Activated CD4-positive, alpha-beta T cell treated with anti-CD3 and anti-CD28 coated beads for 36 hours (primary cell): ENCODE data around the gene CAMTA2. TPM values are rescaled to one million over a fixed set of nuclear protein-coding genes. Genes with fewer than 3 reads are reported as not detected.
A peak's percentile ranks its signal among the peaks of the same experiment; 100 is the strongest.
"Not testable (repeated sequence)": the region's sequence is repeated elsewhere in the genome, so short reads cannot be mapped to it uniquely, and the experiment has no call there.

Source experiments
- ATAC-seq: fragments of 200-7000 bp; cut with Tn5 transposase; one replicate; pipeline ENCODE4 v1.10.0; 2021; ENCODE audit warnings: mild to moderate bottlenecking, moderate library complexity
- CTCF ChIA-PET: fragments of 350-600 bp; sonication (Branson Sonifier 250); formaldehyde crosslinking; loops from one replicate; lab custom pipeline; 2021; ENCODE audit warnings: antibody characterized with exemption; lab: Charles Lee
- POLR2A ChIA-PET: fragments of 350-600 bp; sonication (Branson Sonifier 250); formaldehyde crosslinking; loops from one replicate; lab custom pipeline; 2021; ENCODE audit warnings: antibody characterized with exemption, inconsistent platforms; lab: Charles Lee
- DNase-seq: peaks from one replicate; pipeline ENCODE4 v3.0.0-alpha.2; 2020
- H3K27ac Mint-ChIP-seq: one replicate; pipeline ENCODE4 v1.8.0; 2021; ENCODE audit warnings: mixed read lengths
- H3K27me3 Mint-ChIP-seq: one replicate; pipeline ENCODE4 v1.8.0; 2021; ENCODE audit warnings: mixed read lengths
- H3K36me3 Mint-ChIP-seq: one replicate; pipeline ENCODE4 v1.8.0; 2021; ENCODE audit warnings: low read depth, mixed read lengths
- H3K4me1 Mint-ChIP-seq: one replicate; pipeline ENCODE4 v1.8.0; 2021; ENCODE audit warnings: mixed read lengths
- H3K4me3 Mint-ChIP-seq: one replicate; pipeline ENCODE4 v1.8.0; 2021; ENCODE audit warnings: mild to moderate bottlenecking, moderate library complexity, mixed read lengths
- H3K9me3 Mint-ChIP-seq: one replicate; pipeline ENCODE4 v1.8.0; 2021; ENCODE audit warnings: low read depth, mixed read lengths
- intact Hi-C, 2 experiments: fragments of 100-400 bp; cut with DNase I in 1 of 2; cut with micrococcal nuclease in 1 of 2; formaldehyde crosslinking; loops; one replicate each; pipeline versions ENCODE4 v1.14.2 to v1.15.1; 2022 to 2024; cut with DNase I, micrococcal nuclease
- total RNA-seq, 2 experiments: library from RNA; stranded (reverse); gene quantifications; one replicate each; pipeline ENCODE4 v1.2.3, GENCODE V29; 2021

The CAMTA2 gene, protein sequence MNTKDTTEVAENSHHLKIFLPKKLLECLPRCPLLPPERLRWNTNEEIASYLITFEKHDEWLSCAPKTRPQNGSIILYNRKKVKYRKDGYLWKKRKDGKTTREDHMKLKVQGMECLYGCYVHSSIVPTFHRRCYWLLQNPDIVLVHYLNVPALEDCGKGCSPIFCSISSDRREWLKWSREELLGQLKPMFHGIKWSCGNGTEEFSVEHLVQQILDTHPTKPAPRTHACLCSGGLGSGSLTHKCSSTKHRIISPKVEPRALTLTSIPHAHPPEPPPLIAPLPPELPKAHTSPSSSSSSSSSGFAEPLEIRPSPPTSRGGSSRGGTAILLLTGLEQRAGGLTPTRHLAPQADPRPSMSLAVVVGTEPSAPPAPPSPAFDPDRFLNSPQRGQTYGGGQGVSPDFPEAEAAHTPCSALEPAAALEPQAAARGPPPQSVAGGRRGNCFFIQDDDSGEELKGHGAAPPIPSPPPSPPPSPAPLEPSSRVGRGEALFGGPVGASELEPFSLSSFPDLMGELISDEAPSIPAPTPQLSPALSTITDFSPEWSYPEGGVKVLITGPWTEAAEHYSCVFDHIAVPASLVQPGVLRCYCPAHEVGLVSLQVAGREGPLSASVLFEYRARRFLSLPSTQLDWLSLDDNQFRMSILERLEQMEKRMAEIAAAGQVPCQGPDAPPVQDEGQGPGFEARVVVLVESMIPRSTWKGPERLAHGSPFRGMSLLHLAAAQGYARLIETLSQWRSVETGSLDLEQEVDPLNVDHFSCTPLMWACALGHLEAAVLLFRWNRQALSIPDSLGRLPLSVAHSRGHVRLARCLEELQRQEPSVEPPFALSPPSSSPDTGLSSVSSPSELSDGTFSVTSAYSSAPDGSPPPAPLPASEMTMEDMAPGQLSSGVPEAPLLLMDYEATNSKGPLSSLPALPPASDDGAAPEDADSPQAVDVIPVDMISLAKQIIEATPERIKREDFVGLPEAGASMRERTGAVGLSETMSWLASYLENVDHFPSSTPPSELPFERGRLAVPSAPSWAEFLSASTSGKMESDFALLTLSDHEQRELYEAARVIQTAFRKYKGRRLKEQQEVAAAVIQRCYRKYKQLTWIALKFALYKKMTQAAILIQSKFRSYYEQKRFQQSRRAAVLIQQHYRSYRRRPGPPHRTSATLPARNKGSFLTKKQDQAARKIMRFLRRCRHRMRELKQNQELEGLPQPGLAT
- total RNA-seq: 100 to 1,000 TPM in 1 of 2 experiments, 10 to 100 TPM in 1; 98.2 to 124 TPM

DNA sequence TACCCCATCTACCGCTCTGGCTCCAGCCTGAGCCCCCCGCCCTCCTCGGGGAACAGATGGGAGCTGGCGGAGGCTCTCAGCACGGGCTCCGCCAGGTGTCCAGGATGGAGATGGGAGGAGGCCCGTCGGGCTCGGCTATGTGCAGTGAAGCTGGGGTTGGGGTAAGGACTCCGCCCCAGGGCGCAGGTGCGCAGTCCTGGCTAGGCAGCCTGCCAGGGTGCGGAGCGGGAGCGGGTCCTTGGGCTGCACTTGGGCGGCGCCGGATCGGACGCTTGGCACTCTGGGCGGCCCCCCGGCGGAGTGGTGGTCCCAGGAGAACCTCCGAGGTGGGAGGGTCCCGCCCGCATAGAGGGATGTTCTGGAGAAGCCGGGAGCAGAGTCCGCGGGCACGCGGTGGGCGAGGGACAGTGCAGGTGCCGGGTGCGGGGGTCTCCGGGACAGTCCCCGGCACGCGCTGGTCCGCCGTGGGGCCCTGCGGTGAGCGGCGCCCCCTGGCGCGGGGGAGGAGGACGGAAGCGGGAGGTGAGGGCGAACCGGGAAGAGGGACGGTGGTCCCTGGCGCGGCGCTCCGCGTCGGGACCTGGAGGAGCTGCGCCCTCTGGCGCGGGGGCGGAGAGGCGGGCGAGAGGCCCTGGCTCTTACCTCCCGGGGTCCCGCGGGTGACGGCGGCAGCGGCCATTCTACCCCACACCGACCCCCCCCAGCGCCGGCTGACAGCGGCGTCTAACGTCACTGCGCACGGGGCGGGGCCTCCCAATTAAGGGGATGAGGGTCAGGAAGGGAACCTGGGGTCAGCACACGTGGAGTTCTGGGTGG lies at the start of gene CAMTA2:
Gene CAMTA2 (minus strand): TSS at position 725 of the 816 bp plus-strand sequence. CDS start 1,453 bp downstream, outside the sequence.
- peak; percentile 91 for DNase-seq
- CTCF ChIA-PET: interaction anchor here (0.6 to 1.8 kb wide), 12 partner anchors 10 to 1883 kb away, joined by 3 to 5 read pairs (median 3); partner anchors contain the start of genes INCA1 and KIF1C
- intact Hi-C loops: loop anchor here in 1 of 2 experiments (1.0 kb wide), 6 partner anchors 10 to 78 kb away; partner anchors contain the start of genes INCA1, KIF1C, RNF167 and SLC25A11
- Mint-ChIP-seq H3K4me1 (peaks cover 33% of the 10 kb centered on the region), H3K4me3 (peak within 1 kb of the TSS; percentile 93), H3K27ac (peak within 1 kb of the TSS; percentile 91), H3K27me3 (no peaks in the 10 kb centered on the region), H3K36me3 (peaks cover 20% of the 10 kb centered on the region), H3K9me3 (no peaks in the 10 kb centered on the region)
- peak; percentile 87 for ATAC-seq
- POLR2A ChIA-PET: interaction anchor here (0.6 to 1.8 kb wide), 2 partner anchors 8 to 10 kb away, joined by 3 to 4 read pairs; partner anchors contain the start of genes INCA1 and KIF1C

DNA sequence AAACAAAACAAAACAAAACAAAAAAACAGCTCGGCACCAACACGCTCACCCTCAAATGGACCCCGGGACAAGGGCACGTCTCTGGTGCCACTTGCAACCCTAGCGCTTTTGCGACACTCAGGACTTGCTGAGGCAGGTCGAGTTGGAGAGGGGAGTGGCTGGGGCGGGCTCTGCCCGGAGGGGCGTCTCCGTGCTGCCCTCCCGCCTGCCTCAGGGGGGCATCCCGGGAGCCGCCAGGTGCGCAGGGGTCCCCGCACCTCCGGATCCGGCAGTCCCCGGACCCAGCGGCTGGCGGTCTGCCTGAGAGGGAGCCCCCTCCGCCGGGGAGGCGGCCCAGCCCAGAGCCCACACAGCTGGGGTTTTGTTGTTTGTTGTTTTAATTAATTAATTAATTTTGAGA lies 47.8 kb upstream of the CAMTA2 start, which contains the start of gene SLC52A1:
Gene SLC52A1 (minus strand): TSS at position 112 of the 400 bp plus-strand sequence. CDS start 820 bp downstream, outside the sequence.
- Mint-ChIP-seq H3K4me1 (peaks cover 17% of the 10 kb centered on the region), H3K9me3 (no peaks in the 10 kb centered on the region), H3K27me3 (peaks cover 3% of the 10 kb centered on the region), H3K27ac (no peak within 1 kb of the TSS), H3K4me3 (no peak within 1 kb of the TSS), H3K36me3 (no peaks in the 10 kb centered on the region)
- ATAC-seq (no peak), DNase-seq (no peak)
- POLR2A ChIA-PET: no interaction called here
- intact Hi-C loops: no loop called here
- CTCF ChIA-PET: interaction anchor here (1.2 to 9.8 kb wide), 4 partner anchors 10 to 95 kb away, joined by 3 to 82 read pairs (median 8); partner anchors contain the start of genes RNF167 and SLC25A11

DNA sequence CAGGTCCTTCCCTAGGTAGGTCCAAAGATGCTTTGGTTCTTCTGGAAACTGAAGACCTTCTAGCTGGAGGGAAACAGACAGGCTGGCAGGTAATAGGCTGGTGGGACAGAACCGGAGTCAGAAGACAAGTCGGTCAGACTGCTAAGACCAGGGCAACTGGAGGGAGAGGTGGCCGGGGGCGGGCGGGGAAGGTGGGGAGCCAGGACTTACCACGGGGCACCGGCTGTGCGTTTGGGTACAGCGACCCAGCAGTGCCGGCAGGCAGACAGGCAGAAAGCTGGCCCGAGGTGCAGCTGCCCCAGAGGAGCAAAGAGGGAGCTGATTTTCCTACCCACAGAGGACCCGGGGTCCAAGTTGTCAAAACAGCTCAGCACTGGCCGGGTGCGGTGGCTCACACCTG lies 47.2 kb upstream of the CAMTA2 start:
- Mint-ChIP-seq H3K9me3 (no peaks in the 10 kb centered on the region), H3K4me3 (no peak overlapping the region), H3K36me3 (peaks cover 2% of the 10 kb centered on the region), H3K4me1 (peaks cover 19% of the 10 kb centered on the region), H3K27ac (no peak overlapping the region), H3K27me3 (peaks cover 3% of the 10 kb centered on the region)
- intact Hi-C loops: loop anchor here in 1 of 2 experiments (5.0 kb wide), 1 partner anchor 67 kb away; the partner anchor contains the start of gene SPAG7
- ATAC-seq: no peak
- no peak for DNase-seq
- ChIA-PET POLR2A (no interaction called here), CTCF (interaction anchor here (0.6 to 9.8 kb wide), 6 partner anchors 11 to 163 kb away, joined by 3 to 82 read pairs (median 4); partner anchors contain the start of genes RNF167 and SLC25A11)

DNA sequence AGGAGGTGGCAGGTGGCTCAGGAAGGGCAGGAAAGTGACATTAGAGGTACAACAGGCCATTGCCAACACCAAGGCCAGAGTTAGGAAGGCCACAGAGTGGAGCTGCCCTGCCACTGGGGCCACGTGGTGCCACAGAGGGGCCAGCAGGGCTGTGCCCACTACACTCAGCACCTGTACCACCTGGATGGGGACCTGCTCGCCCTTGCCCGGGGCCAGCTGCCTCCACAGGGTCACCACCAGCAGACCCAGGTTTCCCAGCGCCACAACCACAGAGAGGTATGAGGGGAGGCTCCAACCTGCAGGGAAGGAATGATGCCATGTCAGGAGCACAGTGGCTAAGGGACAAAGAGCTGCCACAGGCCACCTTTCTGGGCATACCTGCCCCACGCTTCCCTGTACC lies 46.6 kb upstream of the CAMTA2 start:
- H3K36me3 Mint-ChIP-seq: peaks cover 2% of the 10 kb centered on the region
- DNase-seq (no peak), ATAC-seq (no peak)
- no peak overlapping the region for H3K4me3 Mint-ChIP-seq
- peaks cover 3% of the 10 kb centered on the region for H3K27me3 Mint-ChIP-seq
- no peaks in the 10 kb centered on the region for H3K9me3 Mint-ChIP-seq
- intact Hi-C loops: loop anchor here in 1 of 2 experiments (5.0 kb wide), 1 partner anchor 67 kb away; the partner anchor contains the start of gene SPAG7
- peaks cover 19% of the 10 kb centered on the region for H3K4me1 Mint-ChIP-seq
- ChIA-PET CTCF (interaction anchor here (0.6 to 9.8 kb wide), 3 partner anchors 28 to 163 kb away, joined by 3 to 82 read pairs (median 3); no protein-coding TSS in a partner anchor), POLR2A (no interaction called here)
- H3K27ac Mint-ChIP-seq: no peak overlapping the region

DNA sequence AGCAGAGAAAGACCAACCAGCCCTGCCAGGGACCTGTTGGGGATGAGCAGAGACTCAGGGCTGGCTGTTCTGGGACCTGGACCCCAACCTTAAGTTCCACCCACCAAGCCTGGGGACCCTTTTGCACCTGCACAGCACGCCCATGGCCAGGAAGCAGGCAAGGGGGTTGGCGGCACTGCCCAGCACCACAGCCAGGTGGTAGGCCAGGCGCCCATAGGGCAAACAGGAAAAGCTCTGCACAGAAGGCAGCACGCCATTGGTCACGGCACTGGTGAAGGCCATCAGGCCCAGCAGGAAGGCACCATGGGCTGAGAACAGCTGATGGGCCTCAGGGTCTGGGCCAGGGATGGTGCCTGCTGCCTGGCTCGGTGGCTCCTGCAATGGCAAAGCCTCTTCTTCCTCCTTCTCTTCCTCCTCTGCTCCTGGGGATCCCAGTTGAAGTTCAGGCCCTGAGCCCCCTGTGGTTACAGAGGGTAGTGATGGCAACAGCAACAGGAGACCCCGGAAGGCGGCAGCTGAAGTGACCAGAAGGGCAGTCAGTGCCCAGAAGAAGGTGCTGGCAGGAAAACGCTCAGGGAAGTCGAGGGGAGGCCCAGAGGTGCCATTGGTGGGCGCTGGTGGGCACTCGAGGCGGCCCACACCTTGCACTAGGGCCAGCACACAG lies 46.0 kb upstream of the CAMTA2 start:
- Mint-ChIP-seq H3K27ac (no peak overlapping the region), H3K9me3 (no peaks in the 10 kb centered on the region), H3K36me3 (peaks cover 2% of the 10 kb centered on the region), H3K4me1 (peaks cover 19% of the 10 kb centered on the region), H3K27me3 (peaks cover 3% of the 10 kb centered on the region), H3K4me3 (no peak overlapping the region)
- DNase-seq: no peak
- POLR2A ChIA-PET: no interaction called here
- CTCF ChIA-PET: interaction anchor here (1.6 to 9.8 kb wide), 2 partner anchors 28 to 124 kb away, joined by 3 to 82 read pairs; no protein-coding TSS in a partner anchor
- intact Hi-C loops: loop anchor here in 1 of 2 experiments (5.0 kb wide), 1 partner anchor 66 kb away; the partner anchor contains the start of gene SPAG7
- ATAC-seq: no peak

DNA sequence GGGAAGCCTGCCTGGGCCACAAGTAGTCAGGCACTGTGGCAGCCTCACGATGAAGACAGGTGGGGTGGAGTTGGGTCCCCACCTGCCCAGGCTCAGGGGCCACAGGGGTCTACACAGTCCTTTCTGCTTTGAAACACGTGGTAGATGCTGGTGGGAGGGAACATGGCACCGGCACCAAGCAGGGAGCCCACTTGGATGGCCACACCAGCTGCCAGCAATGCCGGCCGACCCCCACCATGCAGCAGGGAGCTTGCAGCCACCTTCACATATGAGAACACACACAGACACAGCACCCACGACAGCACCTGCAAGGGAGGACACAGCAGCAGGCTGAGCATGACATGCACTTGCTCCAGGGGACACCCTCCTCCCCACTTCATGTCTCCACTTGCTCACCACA lies 45.4 kb upstream of the CAMTA2 start:
- ChIA-PET POLR2A (no interaction called here), CTCF (interaction anchor here (1.3 to 9.8 kb wide), 3 partner anchors 29 to 124 kb away, joined by 3 to 82 read pairs (median 5); no protein-coding TSS in a partner anchor)
- DNase-seq (no peak), ATAC-seq (no peak)
- intact Hi-C loops: loop anchor here in 1 of 2 experiments (5.0 kb wide), 1 partner anchor 66 kb away; the partner anchor contains the start of gene SPAG7
- H3K4me3 Mint-ChIP-seq: no peak overlapping the region
- H3K27me3 Mint-ChIP-seq: peaks cover 3% of the 10 kb centered on the region
- no peaks in the 10 kb centered on the region for H3K9me3 Mint-ChIP-seq
- no peak overlapping the region for H3K27ac Mint-ChIP-seq
- H3K36me3 Mint-ChIP-seq: peaks cover 2% of the 10 kb centered on the region
- H3K4me1 Mint-ChIP-seq: peaks cover 19% of the 10 kb centered on the region

DNA sequence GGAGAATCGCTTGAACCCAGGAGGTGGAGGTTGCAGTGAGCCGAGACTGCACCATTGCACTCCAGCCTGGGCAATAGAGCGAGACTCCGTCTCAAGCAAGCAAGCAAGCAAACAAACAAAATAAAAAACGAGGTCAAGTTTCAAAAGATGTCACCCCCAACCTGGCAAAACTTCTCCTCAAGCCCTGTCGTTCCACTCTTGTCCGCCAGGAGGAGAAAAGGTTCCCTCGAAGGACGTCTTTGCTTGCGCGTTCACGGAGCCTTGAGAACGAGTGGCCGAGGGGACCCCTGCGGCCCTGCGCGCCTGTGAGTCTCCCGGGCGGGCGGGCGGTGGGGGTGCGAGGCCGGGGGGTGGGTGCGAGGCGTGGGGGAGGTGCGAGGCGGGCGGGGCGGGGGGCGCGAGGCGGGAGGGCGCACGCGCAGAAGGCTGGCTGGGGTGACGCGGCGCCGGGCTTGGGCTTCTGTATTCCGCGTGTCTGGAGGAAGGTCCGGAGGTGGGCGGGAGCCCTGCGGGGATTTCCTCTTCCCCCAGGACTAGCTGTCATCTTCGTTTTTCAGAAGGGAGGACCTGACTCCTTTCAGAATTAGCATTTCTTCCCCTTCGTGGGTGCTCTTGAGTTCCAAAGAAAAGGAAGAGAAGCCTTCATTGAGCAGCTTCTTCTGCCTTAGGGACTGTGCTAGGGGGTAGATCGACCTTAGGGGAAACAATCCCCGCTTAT lies 44.0 kb upstream of the CAMTA2 start:
- DNase-seq: peak; percentile 91
- peak; percentile 82 for ATAC-seq
- CTCF ChIA-PET: interaction anchor here (0.6 to 9.8 kb wide), 14 partner anchors 12 to 455 kb away, joined by 3 to 82 read pairs (median 3); partner anchors contain the start of genes C17orf107, CAMTA2, DERL2 and MIS12
- Mint-ChIP-seq H3K27me3 (peaks cover 3% of the 10 kb centered on the region), H3K27ac (peak overlapping the region; percentile 85), H3K36me3 (peaks cover 2% of the 10 kb centered on the region), H3K4me1 (peaks cover 19% of the 10 kb centered on the region), H3K4me3 (peak overlapping the region; percentile 68), H3K9me3 (no peaks in the 10 kb centered on the region)
- POLR2A ChIA-PET: interaction anchor here (0.6 kb wide), 1 partner anchor 306 kb away, joined by 3 read pairs; no protein-coding TSS in a partner anchor
- intact Hi-C loops: loop anchor here (1.0 to 5.0 kb wide), 6 partner anchors 31 to 80 kb away; partner anchors contain the start of genes INCA1 (in 1 of the 2), KIF1C (in 1 of the 2), SPAG7 (in 1 of the 2) and ZFP3 (in 1 of the 2)

DNA sequence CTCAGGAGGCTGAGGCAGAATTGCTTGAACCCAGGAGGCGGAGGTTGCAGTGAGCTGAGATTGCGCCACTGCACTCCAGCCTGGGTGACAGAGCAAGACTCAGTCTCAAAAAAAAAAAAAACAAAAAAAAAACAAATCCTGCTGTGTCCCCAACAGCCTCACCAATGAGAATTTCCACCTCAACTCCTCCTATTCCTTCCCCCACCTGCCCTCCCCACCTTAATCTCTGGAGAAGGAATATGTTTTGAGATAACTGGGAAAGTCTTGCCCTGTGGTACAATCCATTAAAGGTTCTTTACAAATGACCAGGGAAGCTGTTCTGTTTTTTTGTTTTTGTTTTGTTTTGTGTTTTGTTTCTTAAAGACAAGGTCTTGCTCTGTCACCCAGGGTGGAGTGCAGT lies 42.7 kb upstream of the CAMTA2 start:
- H3K36me3 Mint-ChIP-seq, H3K27me3 Mint-ChIP-seq, POLR2A ChIA-PET, DNase-seq, H3K9me3 Mint-ChIP-seq, ATAC-seq: not testable (repeated sequence)
- peaks cover 19% of the 10 kb centered on the region for H3K4me1 Mint-ChIP-seq
- H3K27ac Mint-ChIP-seq: peak overlapping the region; percentile 82
- intact Hi-C loops: loop anchor here in 1 of 2 experiments (5.0 kb wide), 1 partner anchor 63 kb away; the partner anchor contains the start of gene SPAG7
- H3K4me3 Mint-ChIP-seq: peak overlapping the region; percentile 68
- CTCF ChIA-PET: interaction anchor here (0.7 to 9.8 kb wide), 10 partner anchors 11 to 121 kb away, joined by 3 to 82 read pairs (median 4); partner anchors contain the start of gene SPAG7
